NCI-H187 (cell line): Measurements from ENCODE around the gene UBXN6.

Source experiments
- DNase-seq, 2 experiments: peaks; one replicate each; lab custom pipeline; 2025; lab: John Stamatoyannopoulos, UW

UBXN6 gene

GRCh38 chr19:4409123-4409933 is 48.3 kb downstream of the UBXN6 start:
- no peak for DNase-seq

DNA sequence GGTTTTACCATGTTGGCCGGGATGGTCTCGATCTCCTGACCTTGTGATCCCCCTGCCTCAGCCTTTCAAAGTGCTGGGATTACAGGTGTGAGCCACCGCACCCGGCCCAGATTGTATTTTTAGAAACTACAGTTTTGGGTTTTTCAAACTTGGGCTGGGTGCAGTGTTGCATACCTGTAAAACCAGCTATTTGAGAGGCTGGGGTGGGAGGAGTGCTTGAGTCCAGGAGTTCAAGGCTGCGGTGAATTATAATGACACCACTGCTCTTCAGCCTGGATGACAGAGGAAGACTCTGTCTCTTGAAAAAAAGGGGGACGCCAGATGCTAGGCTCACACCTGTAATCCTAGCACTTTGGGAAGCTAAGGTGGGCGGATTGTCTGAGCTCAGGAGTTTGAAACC is 51.0 kb downstream of the UBXN6 start:
- no peak for DNase-seq

- DNase-seq: no peak
Measured at GRCh38 chr19:4405977-4406376, 51.6 kb downstream of the UBXN6 start.

DNA sequence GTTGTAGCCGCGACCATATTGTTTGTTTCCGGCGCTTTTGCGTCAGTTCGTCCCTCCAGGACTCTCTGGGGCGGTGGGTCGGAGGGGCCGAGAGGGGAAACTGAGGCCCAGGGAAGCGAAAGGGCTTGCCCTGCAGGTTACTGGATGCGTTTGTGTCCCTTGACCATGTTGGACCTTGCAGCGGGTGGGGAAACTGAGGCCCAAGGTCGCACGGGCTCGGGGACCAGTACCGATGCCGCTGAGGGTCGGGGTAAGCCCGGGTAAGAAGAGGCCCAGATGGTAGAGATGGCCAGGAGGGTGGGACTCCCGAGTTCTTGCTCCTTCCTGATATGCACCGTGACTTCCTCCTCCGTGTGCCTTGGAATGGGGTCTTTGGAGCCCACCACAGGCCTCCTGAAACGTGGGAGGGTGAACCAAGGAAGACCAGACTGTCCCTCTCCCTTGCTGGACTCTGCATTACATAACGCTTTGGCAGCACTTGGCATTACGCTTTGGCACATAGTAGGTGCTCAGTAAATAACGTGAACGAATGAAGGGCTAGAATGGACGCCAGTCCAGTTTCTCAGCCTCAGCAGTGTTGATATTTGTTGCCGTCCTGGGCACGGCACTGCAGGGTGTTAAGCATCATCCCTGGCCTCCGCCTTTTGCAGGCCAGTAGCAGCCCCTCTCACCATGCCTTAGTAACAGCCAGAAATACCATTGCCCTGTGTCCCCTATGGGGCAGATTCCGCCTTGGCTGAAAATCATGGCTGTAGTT is 54.4 kb downstream of the UBXN6 start:
- no peak for DNase-seq

DNA sequence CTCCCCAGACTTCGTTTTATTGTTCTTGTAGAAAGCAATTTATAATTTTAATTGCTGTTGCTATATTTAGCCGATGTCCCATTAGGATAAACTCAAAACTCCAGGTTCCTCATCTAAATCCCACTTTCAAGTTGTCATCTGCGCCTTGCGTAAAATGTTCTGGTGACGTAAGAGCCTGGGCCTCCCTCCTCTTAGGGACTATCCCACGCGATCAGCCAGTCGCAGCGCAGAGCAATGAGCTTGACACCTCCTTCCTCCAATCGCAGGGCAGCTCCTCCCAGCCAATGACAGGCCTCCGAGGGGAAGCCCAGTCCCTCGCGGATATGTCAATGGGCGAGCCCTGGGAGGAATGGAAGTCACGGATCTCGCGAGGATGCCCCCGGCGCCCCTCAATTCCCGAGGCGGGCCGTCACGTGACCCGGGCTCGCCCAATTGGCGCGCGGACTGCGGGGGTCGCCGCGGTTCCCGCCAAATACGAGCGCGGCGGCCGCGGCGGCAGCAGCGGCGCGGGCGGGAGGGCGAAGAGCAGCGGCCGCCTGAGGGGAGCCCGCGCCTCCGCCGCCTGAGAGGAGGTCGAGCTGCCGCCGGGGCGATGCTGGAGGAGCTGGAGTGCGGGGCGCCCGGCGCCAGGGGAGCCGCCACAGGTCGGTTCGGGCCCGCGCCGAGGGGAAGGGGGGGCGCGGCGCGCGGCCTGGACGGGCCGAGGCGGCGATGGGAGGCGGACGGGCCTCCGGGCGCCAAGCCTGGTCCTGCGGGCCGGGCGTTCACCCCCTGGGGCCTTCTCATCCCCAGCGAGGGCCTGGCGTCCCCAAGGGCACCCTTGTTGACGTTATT is 55.2 kb downstream of the UBXN6 start, which contains the start of gene CHAF1A:
Gene CHAF1A (plus strand): TSS at position 470 of the 834 bp plus-strand sequence. CDS start 123 bp downstream, at position 593.
- peak; percentile 96 to 100 for DNase-seq

- no peak for DNase-seq
Measured at GRCh38 chr19:4401769-4402170, 55.8 kb downstream of the UBXN6 start.

DNA sequence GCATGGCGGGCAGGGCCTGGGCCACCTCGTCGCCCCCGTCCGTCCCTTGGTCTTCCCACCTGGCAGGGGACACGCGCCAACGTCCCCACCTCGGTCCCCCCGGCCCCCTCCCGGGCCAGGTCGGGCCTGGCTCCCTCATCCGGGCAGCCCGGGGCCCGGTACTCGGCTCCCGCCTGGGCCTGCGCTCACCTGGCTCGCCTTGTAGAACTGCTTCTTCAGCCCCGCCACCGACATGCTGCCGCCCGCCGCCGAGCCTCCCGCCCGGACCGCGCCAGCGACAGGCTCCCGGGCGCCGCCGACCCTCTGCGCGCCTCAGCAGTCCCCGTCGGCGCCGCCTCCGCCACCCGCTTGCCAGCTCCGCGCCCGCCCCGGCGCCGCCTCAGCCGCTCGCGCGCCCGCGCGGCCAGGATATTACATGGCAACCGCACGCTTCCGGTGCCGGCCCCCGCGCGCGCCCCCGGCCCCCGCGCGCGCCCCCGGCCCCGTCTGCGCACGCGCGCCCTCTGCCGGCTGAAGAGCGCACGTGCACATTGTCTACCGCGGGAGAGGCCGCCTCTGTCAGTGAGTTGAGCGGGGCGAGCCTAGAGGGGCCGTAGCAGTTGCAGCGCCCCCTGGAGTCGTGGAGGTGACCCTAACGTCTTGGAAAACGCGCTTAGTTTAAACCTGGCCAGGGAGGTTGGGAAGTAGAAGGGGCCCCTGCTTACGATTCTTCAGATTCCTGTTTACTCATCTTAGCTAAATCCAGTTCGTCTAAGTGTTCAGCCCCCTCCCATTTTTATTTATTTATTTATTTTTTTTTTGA is 57.3 kb downstream of the UBXN6 start, which contains the start of gene SH3GL1:
Gene SH3GL1 (minus strand): TSS at position 413 of the 802 bp plus-strand sequence. CDS start 179 bp downstream, at position 234.
- peak; percentile 86 to 97 for DNase-seq

DNA sequence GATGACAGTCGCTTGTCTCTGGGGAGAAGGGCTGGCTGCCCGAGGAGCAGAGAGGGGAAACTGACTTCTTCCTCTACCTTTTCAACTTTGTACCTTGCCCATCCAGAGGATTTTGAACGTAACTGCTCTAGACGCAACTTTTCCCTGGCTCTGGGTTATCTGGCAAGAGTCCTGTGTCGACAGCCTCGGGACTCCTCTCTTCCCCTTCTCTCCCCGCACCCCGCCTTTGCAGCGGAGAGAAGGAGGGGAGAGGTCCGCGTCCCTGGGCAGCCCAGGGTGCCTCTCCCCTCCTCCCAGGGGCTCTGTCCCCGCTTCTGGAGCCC is 57.8 kb downstream of the UBXN6 start:
- no peak for DNase-seq

- DNase-seq: no peak
Measured at GRCh38 chr19:4396949-4397783, 60.4 kb downstream of the UBXN6 start.
